ENCODE measurements around the gene ADAMTS3.

ADAMTS3 gene

GRCh38 chr4:72341432-72341820 lies 227.6 kb downstream of the ADAMTS3 start:
- ChIA-PET CTCF (interaction anchor here (0.7 to 1.8 kb wide), 2 partner anchors 15 to 16 kb away, joined by 3 to 6 read pairs; no protein-coding TSS in a partner anchor), POLR2A (interaction anchor here (0.7 kb wide), 1 partner anchor 258 kb away, joined by 5 read pairs; no protein-coding TSS in a partner anchor)
- TF ChIP-seq ZNF549 (tag by site-specific recombination; IDR thresholded peaks at IDR 0.05) (no peak), ZNF600 (tag by site-specific recombination; IDR thresholded peaks at IDR 0.05) (no peak), ZNF404 (tag by site-specific recombination; IDR thresholded peaks at IDR 0.05) (no peak), ZNF335 (tag by site-specific recombination; conservative IDR thresholded peaks at IDR 0.05) (no peak), ZNF792 (tag by site-specific recombination; IDR thresholded peaks at IDR 0.05) (no peak), ZNF777 (tag by site-specific recombination; IDR thresholded peaks at IDR 0.05; ENCODE audit: borderline replicate concordance) (no peak), ZNF585B (tag by site-specific recombination; IDR thresholded peaks at IDR 0.05) (no peak), INSM2 (tag by site-specific recombination; IDR thresholded peaks at IDR 0.05) (no peak), CTCF (tag by site-specific recombination; IDR thresholded peaks at IDR 0.05) (no peak), ZNF433 (tag by site-specific recombination; IDR thresholded peaks at IDR 0.05; ENCODE audit: low read depth) (no peak), ZNF37A (tag by site-specific recombination; IDR thresholded peaks at IDR 0.05) (no peak), ZNF423 (tag by site-specific recombination; IDR thresholded peaks at IDR 0.05) (no peak), ZNF558 (tag by site-specific recombination; IDR thresholded peaks at IDR 0.05) (no peak), ZNF221 (tag by site-specific recombination; IDR thresholded peaks at IDR 0.05; ENCODE audit: borderline replicate concordance) (no peak)
- Histone ChIP-seq H3K9me3 (ENCODE audit: control insufficient read depth, insufficient read depth, low read depth, low read length) (no peaks in the 10 kb centered on the region), H3K4me3 (ENCODE audit: low read depth, low read length) (no peak overlapping the region), H3K36me3 (ENCODE audit: control insufficient read depth in 2 of 2, insufficient read depth in 1 of 2, low read length in 2 of 2) (no peaks in the 10 kb centered on the region), H3K4me1 (ENCODE audit: control insufficient read depth, insufficient read depth, low read length) (no peaks in the 10 kb centered on the region), H3K27ac (ENCODE audit: extremely low read depth, low read depth, low read length) (no peak overlapping the region)

GRCh38 chr4:72340803-72341431 lies 228.1 kb downstream of the ADAMTS3 start:
- no peak overlapping the region for H3K27ac ChIP-seq (ENCODE audit: extremely low read depth, low read depth, low read length)
- POLR2A ChIA-PET = no interaction called here
- CTCF ChIA-PET = interaction anchor here (1.8 kb wide), 1 partner anchor 14 kb away, joined by 6 read pairs; no protein-coding TSS in a partner anchor
- TF ChIP-seq ZNF624 (tag by site-specific recombination; IDR thresholded peaks at IDR 0.05) = no peak
- no peak for TF ChIP-seq BCL11A (tag by site-specific recombination; IDR thresholded peaks at IDR 0.05; ENCODE audit: low read depth)
- no peak for TF ChIP-seq ZNF701 (tag by site-specific recombination; IDR thresholded peaks at IDR 0.05)
- TF ChIP-seq, protein P1, sequence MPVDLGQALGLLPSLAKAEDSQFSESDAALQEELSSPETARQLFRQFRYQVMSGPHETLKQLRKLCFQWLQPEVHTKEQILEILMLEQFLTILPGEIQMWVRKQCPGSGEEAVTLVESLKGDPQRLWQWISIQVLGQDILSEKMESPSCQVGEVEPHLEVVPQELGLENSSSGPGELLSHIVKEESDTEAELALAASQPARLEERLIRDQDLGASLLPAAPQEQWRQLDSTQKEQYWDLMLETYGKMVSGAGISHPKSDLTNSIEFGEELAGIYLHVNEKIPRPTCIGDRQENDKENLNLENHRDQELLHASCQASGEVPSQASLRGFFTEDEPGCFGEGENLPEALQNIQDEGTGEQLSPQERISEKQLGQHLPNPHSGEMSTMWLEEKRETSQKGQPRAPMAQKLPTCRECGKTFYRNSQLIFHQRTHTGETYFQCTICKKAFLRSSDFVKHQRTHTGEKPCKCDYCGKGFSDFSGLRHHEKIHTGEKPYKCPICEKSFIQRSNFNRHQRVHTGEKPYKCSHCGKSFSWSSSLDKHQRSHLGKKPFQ (tag by site-specific recombination; IDR thresholded peaks at IDR 0.05) = no peak
- TF ChIP-seq, protein P2, sequence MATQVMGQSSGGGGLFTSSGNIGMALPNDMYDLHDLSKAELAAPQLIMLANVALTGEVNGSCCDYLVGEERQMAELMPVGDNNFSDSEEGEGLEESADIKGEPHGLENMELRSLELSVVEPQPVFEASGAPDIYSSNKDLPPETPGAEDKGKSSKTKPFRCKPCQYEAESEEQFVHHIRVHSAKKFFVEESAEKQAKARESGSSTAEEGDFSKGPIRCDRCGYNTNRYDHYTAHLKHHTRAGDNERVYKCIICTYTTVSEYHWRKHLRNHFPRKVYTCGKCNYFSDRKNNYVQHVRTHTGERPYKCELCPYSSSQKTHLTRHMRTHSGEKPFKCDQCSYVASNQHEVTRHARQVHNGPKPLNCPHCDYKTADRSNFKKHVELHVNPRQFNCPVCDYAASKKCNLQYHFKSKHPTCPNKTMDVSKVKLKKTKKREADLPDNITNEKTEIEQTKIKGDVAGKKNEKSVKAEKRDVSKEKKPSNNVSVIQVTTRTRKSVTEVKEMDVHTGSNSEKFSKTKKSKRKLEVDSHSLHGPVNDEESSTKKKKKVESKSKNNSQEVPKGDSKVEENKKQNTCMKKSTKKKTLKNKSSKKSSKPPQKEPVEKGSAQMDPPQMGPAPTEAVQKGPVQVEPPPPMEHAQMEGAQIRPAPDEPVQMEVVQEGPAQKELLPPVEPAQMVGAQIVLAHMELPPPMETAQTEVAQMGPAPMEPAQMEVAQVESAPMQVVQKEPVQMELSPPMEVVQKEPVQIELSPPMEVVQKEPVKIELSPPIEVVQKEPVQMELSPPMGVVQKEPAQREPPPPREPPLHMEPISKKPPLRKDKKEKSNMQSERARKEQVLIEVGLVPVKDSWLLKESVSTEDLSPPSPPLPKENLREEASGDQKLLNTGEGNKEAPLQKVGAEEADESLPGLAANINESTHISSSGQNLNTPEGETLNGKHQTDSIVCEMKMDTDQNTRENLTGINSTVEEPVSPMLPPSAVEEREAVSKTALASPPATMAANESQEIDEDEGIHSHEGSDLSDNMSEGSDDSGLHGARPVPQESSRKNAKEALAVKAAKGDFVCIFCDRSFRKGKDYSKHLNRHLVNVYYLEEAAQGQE (tag by site-specific recombination; IDR thresholded peaks at IDR 0.05) = no peak
- TF ChIP-seq ZBTB1 (tag by site-specific recombination; IDR thresholded peaks at IDR 0.05) = no peak
- TF ChIP-seq ZNF792 (tag by site-specific recombination; IDR thresholded peaks at IDR 0.05) = no peak
- no peak for TF ChIP-seq ZNF501 (tag by site-specific recombination; IDR thresholded peaks at IDR 0.05)
- no peak for TF ChIP-seq ZNF157 (tag by site-specific recombination; IDR thresholded peaks at IDR 0.05)
- TF ChIP-seq ZNF214 (tag by site-specific recombination; IDR thresholded peaks at IDR 0.05; ENCODE audit: borderline replicate concordance) = no peak
- no peak for TF ChIP-seq ZNF341 (tag by site-specific recombination; IDR thresholded peaks at IDR 0.05; ENCODE audit: low read depth)
- TF ChIP-seq ZNF548 (tag by site-specific recombination; IDR thresholded peaks at IDR 0.05) = no peak
- no peak for TF ChIP-seq ZFP41 (tag by site-specific recombination; IDR thresholded peaks at IDR 0.05; ENCODE audit: borderline replicate concordance)
- TF ChIP-seq GLIS2 (tag by site-specific recombination; IDR thresholded peaks at IDR 0.05) = no peak
- TF ChIP-seq ZNF175 (tag by site-specific recombination; IDR thresholded peaks at IDR 0.05) = no peak
- TF ChIP-seq ZNF777 (tag by site-specific recombination; IDR thresholded peaks at IDR 0.05; ENCODE audit: borderline replicate concordance) = no peak

More at GRCh38 chr4:72340803-72341431, 228.1 kb downstream of the ADAMTS3 start:
- Histone ChIP-seq H3K9me3 (ENCODE audit: control insufficient read depth, insufficient read depth, low read depth, low read length) (no peaks in the 10 kb centered on the region), H3K4me3 (ENCODE audit: low read depth, low read length) (no peak overlapping the region), H3K4me1 (ENCODE audit: control insufficient read depth, insufficient read depth, low read length) (no peaks in the 10 kb centered on the region), H3K36me3 (ENCODE audit: control insufficient read depth in 2 of 2, insufficient read depth in 1 of 2, low read length in 2 of 2) (no peaks in the 10 kb centered on the region)

Measured in HEK293 (cell line).